B cell (primary cell): ENCODE measurements around the gene KPNA6. TPM values are rescaled to one million over a fixed set of nuclear protein-coding genes. Genes with fewer than 3 reads are reported as not detected.

Experiments used
- ATAC-seq: fragments of 200-7000 bp; cut with Tn5 transposase; one replicate; pipeline ENCODE4 v1.10.0; 2021; ENCODE audit warnings: low read depth, mild to moderate bottlenecking, moderate number of reproducible peaks, moderate library complexity
- CTCF ChIA-PET: fragments of 350-600 bp; sonication (Branson Sonifier 250); formaldehyde crosslinking; loops from one replicate; lab custom pipeline; 2021; ENCODE audit warnings: antibody characterized with exemption, inconsistent platforms; lab: Charles Lee
- POLR2A ChIA-PET: fragments of 350-600 bp; sonication (Branson Sonifier 250); formaldehyde crosslinking; loops from one replicate; lab custom pipeline; 2021; ENCODE audit warnings: antibody characterized with exemption; lab: Charles Lee
- DNase-seq: peaks from one replicate; pipeline ENCODE4 v3.0.0; 2013
- H2AFZ ChIP-seq: 2 replicates; pipeline ENCODE4 v1.6.1; 2012; ENCODE audit warnings: mild to moderate bottlenecking, low read depth, low read length; ENCODE audit not compliant: insufficient read depth, poor library complexity, severe bottlenecking
- H3K27ac ChIP-seq, 2 donors: 1 replicate in 1 of 2; 2 replicates in 1 of 2; pipeline ENCODE4 v1.5.1; 2012 to 2013; ENCODE audit warnings: low read length in 2 of 2, mild to moderate bottlenecking in 2 of 2, moderate library complexity in 1 of 2
- H3K27me3 ChIP-seq, 4 experiments: fragments of 200-600 bp in 1 of 4; sonication (generic) in 1 of 4; replicated peaks in 1 of 4; 1 replicate in 2 of 4; 2 replicates in 2 of 4; pipeline versions ENCODE4 v1.6.1 to v1.7.0; 2013 to 2016; ENCODE audit warnings: low read length in 3 of 4, mild to moderate bottlenecking in 2 of 4, mixed read lengths in 1 of 4, moderate library complexity in 1 of 4; ENCODE audit not compliant: insufficient read depth in 4 of 4, control insufficient read depth in 3 of 4; ENCODE audit errors: control extremely low read depth in 1 of 4
- H3K36me3 ChIP-seq, 2 experiments: replicated peaks in 1 of 2; 1 replicate in 1 of 2; 2 replicates in 1 of 2; pipeline versions ENCODE4 v1.6.1 to v1.7.1; 2013; ENCODE audit warnings: low read length in 1 of 2; ENCODE audit not compliant: insufficient read depth in 2 of 2, control insufficient read depth in 1 of 2; ENCODE audit errors: control extremely low read depth in 1 of 2, extremely low read depth in 1 of 2
- H3K4me1 ChIP-seq, 2 donors: fragments of 200-600 bp in 1 of 2; sonication (generic) in 1 of 2; 1 replicate in 1 of 2; 2 replicates in 1 of 2; pipeline versions ENCODE4 v1.5.1 to v1.6.1; 2013 to 2017; ENCODE audit warnings: low read length in 2 of 2; ENCODE audit not compliant: control insufficient read depth in 2 of 2, insufficient read depth in 2 of 2
- H3K4me2 ChIP-seq: replicated peaks from 2 replicates; pipeline ENCODE3; 2012; ENCODE audit warnings: mild to moderate bottlenecking, low read depth, low read length; ENCODE audit not compliant: poor library complexity, severe bottlenecking
- H3K4me3 ChIP-seq, 5 experiments: fragments of 200-600 bp in 1 of 5; sonication (generic) in 1 of 5; 1 replicate in 3 of 5; 2 replicates in 2 of 5; pipeline versions ENCODE4 v1.5.1 to v1.7.0; 2011 to 2016; ENCODE audit warnings: low read length in 4 of 5, mild to moderate bottlenecking in 4 of 5, low read depth in 2 of 5, control low read depth in 1 of 5, moderate library complexity in 1 of 5; ENCODE audit not compliant: insufficient read depth in 1 of 5; ENCODE audit errors: control extremely low read depth in 1 of 5, extremely low read depth in 1 of 5
- H3K79me2 ChIP-seq: fragments of 200-600 bp; sonication (generic); one replicate; pipeline ENCODE4 v1.6.0; 2016; ENCODE audit warnings: low read length; ENCODE audit not compliant: control insufficient read depth, insufficient read depth
- H3K9ac ChIP-seq: fragments of 200-600 bp; sonication (generic); 2 replicates; pipeline ENCODE4 v1.6.1; 2017; ENCODE audit warnings: mild to moderate bottlenecking, low read length, moderate library complexity
- H3K9me3 ChIP-seq, 3 donors: one replicate each; pipeline versions ENCODE4 v1.6.1 to v1.7.1; 2013; ENCODE audit warnings: low read length in 2 of 3; ENCODE audit not compliant: control insufficient read depth in 2 of 3, insufficient read depth in 1 of 3; ENCODE audit errors: control extremely low read depth in 1 of 3
- H4K20me1 ChIP-seq: 2 replicates; pipeline ENCODE4 v1.6.0; 2012; ENCODE audit warnings: mild to moderate bottlenecking, low read length; ENCODE audit not compliant: insufficient read depth, control insufficient read depth, poor library complexity, severe bottlenecking
- H3K27ac Mint-ChIP-seq: one replicate; pipeline ENCODE4 v1.8.0; 2021; ENCODE audit warnings: mixed read lengths
- H3K27me3 Mint-ChIP-seq: one replicate; pipeline ENCODE4 v1.8.0; 2021; ENCODE audit warnings: mixed read lengths
- H3K4me1 Mint-ChIP-seq: one replicate; pipeline ENCODE4 v1.8.0; 2021; ENCODE audit warnings: mixed read lengths
- H3K4me3 Mint-ChIP-seq: one replicate; pipeline ENCODE4 v1.8.0; 2021; ENCODE audit warnings: mixed read lengths
- H3K9me3 Mint-ChIP-seq: one replicate; pipeline ENCODE4 v1.8.0; 2022; ENCODE audit warnings: mixed read lengths; ENCODE audit not compliant: insufficient read depth
- EZH2 ChIP-seq: IDR thresholded peaks from 2 replicates; pipeline ENCODE4 v1.6.1; 2012; ENCODE audit warnings: borderline replicate concordance, low read depth, mild to moderate bottlenecking, moderate library complexity, low read length; ENCODE audit not compliant: insufficient read depth, poor library complexity, severe bottlenecking
- WGBS: methylation state at CpG from one replicate; pipeline ENCODE4 v1.1.5; 2013; ENCODE audit warnings: missing lambda C conversion rate; ENCODE audit not compliant: insufficient coverage; 5-methylcytosine and 5-hydroxymethylcytosine counted together
- intact Hi-C: fragments of 100-400 bp; cut with micrococcal nuclease; formaldehyde crosslinking; loops from one replicate; pipeline ENCODE4 v1.10.0; 2022
- polyA plus RNA-seq: library from polyadenylated mRNA; depleted of rRNA; stranded (reverse); fragments of >200 nt; gene quantifications from 2 replicates; pipeline ENCODE4 v1.2.3, GENCODE V29; 2012
- total RNA-seq, 2 donors: library from RNA; stranded (reverse); fragments of 120-200 nt in 1 of 2; gene quantifications; 1 replicate in 1 of 2; 2 replicates in 1 of 2; pipeline versions ENCODE4 v1.2.3 to v1.2.4, GENCODE V29; 2013 to 2022
- TF ChIP-seq, protein P1 (sequence below): fragments of 200-600 bp; IDR thresholded peaks from one replicate; pipeline ENCODE4 v1.8.0; 2022; ENCODE audit warnings: antibody characterized with exemption, mild to moderate bottlenecking

Gene KPNA6
- total and polyA plus RNA-seq, 2 donors (not counting 1 experiment from before 2014, with no cell fraction given): 14.0 to 49.9 TPM

DNA sequence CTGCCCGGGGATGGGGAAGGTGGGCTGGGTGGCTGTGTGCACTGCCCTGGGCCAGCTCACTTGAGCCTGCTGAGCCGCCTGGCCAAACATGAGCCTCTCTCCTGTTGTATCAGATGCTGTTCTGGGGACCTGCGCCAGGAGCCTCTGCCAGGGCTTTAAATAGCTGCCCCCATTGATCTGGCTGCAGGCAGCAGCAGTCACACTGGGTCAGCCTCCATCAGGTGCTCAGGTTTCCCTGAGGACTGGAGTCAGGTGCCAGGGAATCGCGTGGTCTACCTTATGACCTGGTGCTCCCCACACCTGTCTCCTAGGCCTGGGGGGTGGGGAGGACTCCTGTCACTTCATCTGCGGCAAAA is 91.8 kb downstream of the KPNA6 start:
- peak overlapping the region in 1 of 5 experiments; percentile 84 for H3K4me3 ChIP-seq
- peaks cover 2 to 28% of the 10 kb centered on the region in 2 experiments for H3K36me3 ChIP-seq
- Mint-ChIP-seq H3K27ac (no peak overlapping the region), H3K4me3 (peak overlapping the region; percentile 88), H3K27me3 (no peaks in the 10 kb centered on the region), H3K4me1 (peaks cover 29% of the 10 kb centered on the region), H3K9me3 (no peaks in the 10 kb centered on the region)
- no peak for DNase-seq
- peak overlapping the region in 1 of 2 donors; percentile 88 for H3K27ac ChIP-seq
- TF ChIP-seq, protein P1, sequence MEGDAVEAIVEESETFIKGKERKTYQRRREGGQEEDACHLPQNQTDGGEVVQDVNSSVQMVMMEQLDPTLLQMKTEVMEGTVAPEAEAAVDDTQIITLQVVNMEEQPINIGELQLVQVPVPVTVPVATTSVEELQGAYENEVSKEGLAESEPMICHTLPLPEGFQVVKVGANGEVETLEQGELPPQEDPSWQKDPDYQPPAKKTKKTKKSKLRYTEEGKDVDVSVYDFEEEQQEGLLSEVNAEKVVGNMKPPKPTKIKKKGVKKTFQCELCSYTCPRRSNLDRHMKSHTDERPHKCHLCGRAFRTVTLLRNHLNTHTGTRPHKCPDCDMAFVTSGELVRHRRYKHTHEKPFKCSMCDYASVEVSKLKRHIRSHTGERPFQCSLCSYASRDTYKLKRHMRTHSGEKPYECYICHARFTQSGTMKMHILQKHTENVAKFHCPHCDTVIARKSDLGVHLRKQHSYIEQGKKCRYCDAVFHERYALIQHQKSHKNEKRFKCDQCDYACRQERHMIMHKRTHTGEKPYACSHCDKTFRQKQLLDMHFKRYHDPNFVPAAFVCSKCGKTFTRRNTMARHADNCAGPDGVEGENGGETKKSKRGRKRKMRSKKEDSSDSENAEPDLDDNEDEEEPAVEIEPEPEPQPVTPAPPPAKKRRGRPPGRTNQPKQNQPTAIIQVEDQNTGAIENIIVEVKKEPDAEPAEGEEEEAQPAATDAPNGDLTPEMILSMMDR: no peak
- TF ChIP-seq EZH2: no peak
- ChIA-PET POLR2A (interaction anchor here (0.8 to 1.7 kb wide), 5 partner anchors 21 to 136 kb away, joined by 4 to 6 read pairs (median 4); partner anchors contain the start of genes HDAC1, KPNA6 and MARCKSL1), CTCF (interaction anchor here (1.0 to 3.9 kb wide), 6 partner anchors 16 to 137 kb away, joined by 3 to 20 read pairs (median 5); partner anchors contain the start of gene MARCKSL1)
- H3K9ac ChIP-seq: no peak overlapping the region
- H3K9me3 ChIP-seq: no peaks in the 10 kb centered on the region
- peak overlapping the region; percentile 91 for H3K4me2 ChIP-seq
- ATAC-seq: no peak
- no peaks in the 10 kb centered on the region for H3K27me3 ChIP-seq
- peaks cover 12 to 29% of the 10 kb centered on the region in 2 donors for H3K4me1 ChIP-seq
- no peaks in the 10 kb centered on the region for H4K20me1 ChIP-seq
- intact Hi-C loops: loop anchor here (1.0 to 10.0 kb wide), 4 partner anchors 20 to 195 kb away; partner anchors contain the start of genes BSDC1, MARCKSL1, TMEM39B and TXLNA
- H3K79me2 ChIP-seq: no peaks in the 10 kb centered on the region
- H2AFZ ChIP-seq: peak overlapping the region; percentile 90
- WGBS: 91% methylated on average over 3 of the region's 6 CpGs
